K562 (cell line): ENCODE data around the gene FAM53C. TPM values are rescaled to one million over a fixed set of nuclear protein-coding genes. Genes with fewer than 3 reads are reported as not detected.

ENCODE experiments used
- ATAC-seq: fragments of 200-7000 bp; cut with Tn5 transposase; 3 replicates; pipeline ENCODE4 v1.9.1; 2020; ENCODE audit warnings: moderate library complexity
- BruUV-seq: library from RNA; stranded (reverse); fragments of 400-500 nt; replicated peaks from 2 replicates; lab custom pipeline; 2021; lab: Mats Ljungman, UMichigan
- CTCF ChIA-PET: fragments of 300-600 bp; formaldehyde crosslinking; extraction: SDS; loops from one replicate; lab custom pipeline; 2021; ENCODE audit warnings: low intra/inter-chr PET ratio; lab: Yijun Ruan, JAX
- POLR2A ChIA-PET: fragments of 300-600, 350-650 bp; sonication (Branson Sonifier 250); formaldehyde crosslinking; extraction: SDS; loops from one replicate; lab custom pipeline; 2021; ENCODE audit warnings: antibody characterized with exemption, inconsistent platforms; lab: Yijun Ruan, JAX
- DNase-seq, 4 experiments: peaks; one replicate each; pipeline versions ENCODE4 v3.0.0 to v3.0.0-alpha.2; 2011 to 2018; ENCODE audit warnings: low spot score in 3 of 4, mixed read lengths in 3 of 4; ENCODE audit errors: extremely low read depth in 1 of 4
- FAIRE-seq: peaks from 2 replicates; lab custom pipeline; 2011; peaks lifted over from hg19 to GRCh38; lab: Jason Lieb, UNC
- H2AFZ ChIP-seq: 2 replicates; pipeline ENCODE4 v1.6.0; 2011; ENCODE audit warnings: low read depth, low read length, control low read depth, inconsistent platforms
- H3K27ac ChIP-seq: fragments of 200-600 bp; 3 replicates; pipeline ENCODE4 v1.8.0; 2011; ENCODE audit warnings: low read depth, mild to moderate bottlenecking, control low read depth, inconsistent platforms, low read length, moderate library complexity, mixed read lengths; ENCODE audit errors: extremely low read depth
- H3K27me3 ChIP-seq, 2 experiments: fragments of 300-600 bp in 1 of 2; 2 replicates in 1 of 2; 3 replicates in 1 of 2; pipeline versions ENCODE4 v1.6.0 to v1.8.0; 2011; ENCODE audit warnings: inconsistent platforms in 2 of 2, low read length in 2 of 2, mild to moderate bottlenecking in 1 of 2, mixed read lengths in 1 of 2, moderate library complexity in 1 of 2; ENCODE audit not compliant: control insufficient read depth in 2 of 2, insufficient read depth in 2 of 2
- H3K36me3 ChIP-seq: fragments of 300-600 bp; 3 replicates; pipeline ENCODE4 v1.8.0; 2011; ENCODE audit warnings: mild to moderate bottlenecking, low read length, inconsistent platforms; ENCODE audit not compliant: control insufficient read depth, insufficient read depth
- H3K4me1 ChIP-seq, 2 experiments: fragments of 200-600 bp in 1 of 2; replicated peaks in 1 of 2; 2 replicates in 1 of 2; 3 replicates in 1 of 2; pipeline versions ENCODE4 v1.5.1 to v1.8.0; 2011; ENCODE audit warnings: inconsistent platforms in 2 of 2, low read length in 2 of 2, mild to moderate bottlenecking in 1 of 2, mixed read lengths in 1 of 2, moderate library complexity in 1 of 2; ENCODE audit not compliant: control insufficient read depth in 2 of 2, insufficient read depth in 2 of 2
- H3K4me2 ChIP-seq: 2 replicates; pipeline ENCODE4 v1.6.1; 2011; ENCODE audit warnings: low read length, control low read depth, inconsistent platforms, mixed read lengths; ENCODE audit not compliant: insufficient read depth
- H3K4me3 ChIP-seq: fragments of 200-600 bp; sonication (generic), shearing (Covaris generic); 2 replicates; pipeline ENCODE4 v1.5.1; 2016; ENCODE audit warnings: control low read depth, inconsistent platforms
- H3K79me2 ChIP-seq: fragments of 200-600 bp; 3 replicates; pipeline ENCODE4 v1.8.0; 2011; ENCODE audit warnings: low read length, inconsistent platforms; ENCODE audit not compliant: control insufficient read depth, insufficient read depth
- H3K9ac ChIP-seq, 2 experiments: 2 replicates each; pipeline versions ENCODE4 v1.6.0 to v1.6.1; 2011; ENCODE audit warnings: low read depth in 2 of 2, low read length in 2 of 2, control low read depth in 1 of 2, inconsistent platforms in 1 of 2, mild to moderate bottlenecking in 1 of 2, mixed read lengths in 1 of 2; ENCODE audit not compliant: insufficient read depth in 1 of 2
- H3K9me1 ChIP-seq: one replicate; pipeline ENCODE4 v1.6.0; 2011; ENCODE audit warnings: inconsistent platforms, mild to moderate bottlenecking, low read length, moderate library complexity; ENCODE audit not compliant: control insufficient read depth, insufficient read depth
- H3K9me3 ChIP-seq: replicated peaks from 2 replicates; pipeline ENCODE4 v1.5.1; 2011; ENCODE audit warnings: low read depth, low read length, inconsistent platforms; ENCODE audit not compliant: control insufficient read depth, insufficient read depth
- H4K20me1 ChIP-seq: replicated peaks from 2 replicates; pipeline ENCODE4 v1.6.1; 2011; ENCODE audit warnings: low read length, inconsistent platforms, mixed read lengths; ENCODE audit not compliant: control insufficient read depth, insufficient read depth
- ATF7 ChIP-seq: fragments of 450-650 bp; IDR thresholded peaks from 2 replicates; pipeline ENCODE4 v1.7.1; 2014; ENCODE audit warnings: mild to moderate bottlenecking, moderate library complexity
- CHD2 ChIP-seq: IDR thresholded peaks from 2 replicates; pipeline ENCODE4 v1.6.1; 2011; ENCODE audit warnings: low read depth, low read length
- HMG20A ChIP-seq: fragments of 450-650 bp; formaldehyde crosslinking; conservative IDR thresholded peaks from 2 replicates; pipeline ENCODE4 v1.4.0; 2020; ENCODE audit warnings: mild to moderate bottlenecking, mixed read lengths
- HOXB6 ChIP-seq: fragments of 250-450 bp; sonication (Bioruptor Pico); IDR thresholded peaks from 2 replicates; pipeline ENCODE4 v1.5.1; 2022; ENCODE audit warnings: mild to moderate bottlenecking, borderline replicate concordance
- NR3C1 ChIP-seq: sonication (generic); formaldehyde crosslinking; IDR thresholded peaks from 2 replicates; pipeline ENCODE4 v1.8.1; 2022; ENCODE audit warnings: missing genetic modification reagents
- RBM14 ChIP-seq: fragments of 200-400 bp; formaldehyde crosslinking; IDR thresholded peaks from 2 replicates; pipeline ENCODE4 v1.6.1; 2018; ENCODE audit warnings: low read depth, mild to moderate bottlenecking, low read length, moderate library complexity, borderline replicate concordance; ENCODE audit not compliant: insufficient read depth
- TAF9B ChIP-seq: fragments of 450-650 bp; IDR thresholded peaks from 2 replicates; pipeline ENCODE4 v1.6.1; 2018; ENCODE audit warnings: mild to moderate bottlenecking; ENCODE audit not compliant: partially characterized antibody
- TFAM ChIP-seq: fragments of 250-450 bp; sonication (Bioruptor Pico); conservative IDR thresholded peaks from 2 replicates; pipeline ENCODE4 v1.5.0; 2021; ENCODE audit warnings: mild to moderate bottlenecking, moderate library complexity
- ZNF586 ChIP-seq: fragments of 450-650 bp; formaldehyde crosslinking; conservative IDR thresholded peaks from 2 replicates; pipeline ENCODE4 v1.4.0; 2020; ENCODE audit warnings: mild to moderate bottlenecking, moderate library complexity
- whole genome bisulfite sequencing: fragments of 100-300 bp; shearing (Covaris generic); methylation state at CpG from one replicate; pipeline ENCODE4 v1.1.6; 2016; ENCODE audit warnings: low coverage, mixed read lengths; ENCODE audit not compliant: insufficient coverage; ENCODE audit errors: missing lambda C conversion rate; 5-methylcytosine and 5-hydroxymethylcytosine counted together
- in situ Hi-C: fragments of 300-500 bp; cut with MboI; formaldehyde crosslinking; loops from 4 replicates; pipeline ENCODE4 v1.15.0; 2018; ENCODE audit warnings: inconsistent platforms, mixed read lengths
- intact Hi-C: fragments of 100-400 bp; cut with micrococcal nuclease; formaldehyde crosslinking; loops from 2 replicates; pipeline ENCODE4 v1.14.2; 2022
- polyA plus RNA-seq, 8 experiments: library from polyadenylated mRNA; depleted of rRNA in 4 of 8; stranded (reverse) in 5 of 8; unstranded in 3 of 8; fragments of >200 nt; fragmentation: Nextera tagmentation in 2 of 8; fragmentation: Illumina TruSeq in 1 of 8; extraction: Ambion mirVana in 2 of 8; extraction: Trizol in 1 of 8; gene quantifications; 2 replicates each; pipeline versions ENCODE4 v1.2.1 to v1.2.3, GENCODE V29; 2011 to 2014; ENCODE audit warnings: inconsistent platforms in 1 of 8, missing spikeins in 1 of 8
- total RNA-seq, 7 experiments: library from RNA; depleted of rRNA in 6 of 7; stranded (reverse); fragments of >200 nt in 6 of 7; fragmentation: Illumina TruSeq in 2 of 7; extraction: Trizol in 2 of 7; gene quantifications; 2 replicates each; pipeline versions ENCODE4 v1.2.1 to v1.2.3, GENCODE V29; 2011 to 2021; ENCODE audit warnings: low replicate concordance in 1 of 7

Gene FAM53C
- total and polyA plus RNA-seq, 9 of the 15 experiments (the other 6 are each of a cell fraction or from before 2014, with no cell fraction given): 9.7 to 38.5 (median 25.2) TPM

DNA sequence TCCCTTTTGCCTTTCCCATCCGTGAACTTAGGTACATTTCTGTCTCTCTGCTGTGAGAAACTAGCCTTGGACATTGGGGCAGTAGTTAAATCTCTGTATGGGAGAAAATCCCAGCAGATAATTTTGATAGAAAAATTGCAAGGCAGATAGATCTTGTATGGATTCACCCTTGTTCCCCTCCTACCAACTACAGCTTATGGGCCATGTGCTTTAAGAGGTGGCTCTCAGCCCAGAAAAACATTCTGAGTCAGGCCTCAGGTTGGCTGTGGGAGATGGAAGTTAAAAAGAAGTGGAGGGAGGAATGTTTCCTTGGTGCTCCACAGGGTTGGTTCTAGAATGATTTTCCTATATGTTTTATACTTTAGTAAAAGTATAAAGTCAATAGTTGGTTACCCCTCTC is 13.0 kb downstream of the FAM53C start:
- H3K4me1 ChIP-seq: peaks cover 6 to 13% of the 10 kb centered on the region in 2 experiments; a peak in 3 of 5 replicates
- ATAC-seq (no peak), DNase-seq (no peak), FAIRE-seq (no peak)
- no peak for TF ChIP-seq RBM14
- TF ChIP-seq ZNF586 (CRISPR knock-in tag): no peak
- TF ChIP-seq ATF7: no peak
- no peak for TF ChIP-seq HOXB6
- no peak for TF ChIP-seq TFAM (CRISPR knock-in tag)
- TF ChIP-seq CHD2: no peak
- TF ChIP-seq HMG20A (CRISPR knock-in tag): no peak
- TF ChIP-seq TAF9B: no peak
- no peak for TF ChIP-seq NR3C1 (CRISPR knock-in tag)
- H2AFZ ChIP-seq: no peak overlapping the region
- peaks cover 20% of the 10 kb centered on the region for H4K20me1 ChIP-seq
- no peak overlapping the region for H3K4me3 ChIP-seq
- ChIA-PET CTCF (no interaction called here), POLR2A (interaction anchor here (1.7 to 10.3 kb wide), 3 partner anchors 11 to 23 kb away, joined by 3 to 416 read pairs (median 43); partner anchors contain the start of genes CDC25C and FAM53C)
- no peak overlapping the region for H3K9ac ChIP-seq
- H3K9me1 ChIP-seq: no peaks in the 10 kb centered on the region
- H3K9me3 ChIP-seq: peaks cover 5% of the 10 kb centered on the region
- no peak overlapping the region for H3K27ac ChIP-seq
- 57% methylated on average over 1 of the region's 1 CpG for WGBS
- H3K36me3 ChIP-seq: peaks cover 35% of the 10 kb centered on the region; the same call in 2 of the 3 replicates
- no peak overlapping the region for H3K4me2 ChIP-seq
- BruUV-seq: no TSS peak
- no peaks in the 10 kb centered on the region for H3K27me3 ChIP-seq
- intact Hi-C loops (loop anchor here (5.0 kb wide), 1 partner anchor 169 kb away; no protein-coding TSS in a partner anchor), in situ Hi-C loops (no loop called here)
- H3K79me2 ChIP-seq: peaks cover 35% of the 10 kb centered on the region
